Stimulated activated CD4-positive, alpha-beta T cell treated with anti-CD3 and anti-CD28 coated beads, Interleukin-1b, Interleukin-23, amount 100 ng/mL, for 4 hours (primary cell): ENCODE results near the gene OR5H1.
"Not testable (repeated sequence)": the region's sequence is repeated elsewhere in the genome, so short reads cannot be mapped to it uniquely, and the experiment has no call there.

Experiments used
- DNase-seq, 2 donors: peaks; one replicate each; pipeline ENCODE4 v3.0.0-alpha.2; 2020; ENCODE audit warnings: low read depth in 2 of 2

Gene OR5H1

DNA sequence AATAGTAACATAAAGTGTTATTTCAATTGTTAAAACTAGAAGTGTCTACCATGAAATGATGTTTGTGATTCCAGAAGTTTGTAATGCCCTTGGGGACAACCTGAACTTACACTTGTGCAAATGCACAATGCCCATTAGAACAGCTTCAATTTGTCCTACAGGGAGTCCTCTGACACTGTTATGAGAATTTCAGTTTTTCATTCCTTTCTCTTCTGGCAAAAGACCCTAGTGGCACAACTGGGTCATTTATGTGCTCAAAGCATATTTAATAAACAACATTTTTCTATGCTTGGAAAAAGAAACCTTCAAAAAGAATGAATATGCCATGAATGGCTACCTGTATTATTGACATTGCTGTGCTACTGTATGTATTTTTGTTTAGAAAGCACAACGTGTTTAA is at the start of gene OR5H1:
Gene OR5H1, plus strand, starts transcription at position 301 of the 400 bp plus-strand sequence. CDS start 1,977 bp downstream, outside the sequence.
- no peak for DNase-seq

DNA sequence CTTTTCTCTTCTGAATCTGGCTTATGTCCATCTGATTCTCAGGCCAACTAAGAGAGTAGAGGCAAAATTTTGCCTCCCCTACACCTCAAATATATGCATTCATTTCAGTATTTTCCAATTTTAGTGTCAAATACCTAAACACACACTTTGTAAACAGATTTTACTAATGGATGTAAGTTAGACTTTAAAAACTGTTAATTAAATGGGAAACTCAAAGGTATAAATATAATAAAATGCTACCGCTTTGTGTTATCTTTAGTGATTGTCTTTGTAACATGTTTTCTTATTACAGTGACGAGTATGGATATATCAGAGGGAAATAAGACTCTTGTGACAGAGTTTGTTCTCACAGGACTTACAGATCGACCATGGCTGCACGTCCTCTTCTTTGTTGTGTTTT is 43.6 kb upstream of the OR5H1 start, which contains the start of gene OR5AC2:
Gene OR5AC2, plus strand, starts transcription at position 301 of the 400 bp plus-strand sequence. Its CDS starts 0 bp downstream, at position 301.
- DNase-seq = no peak

- no peak for DNase-seq
These were observed 34.6 kb upstream of the OR5H1 start for GRCh38 chr3:98095882-98096281.

GRCh38 chr3:98099848-98100247 is 30.7 kb upstream of the OR5H1 start:
- no peak for DNase-seq

- no peak for DNase-seq
These were observed 22.4 kb upstream of the OR5H1 start for GRCh38 chr3:98108162-98108561.

DNA sequence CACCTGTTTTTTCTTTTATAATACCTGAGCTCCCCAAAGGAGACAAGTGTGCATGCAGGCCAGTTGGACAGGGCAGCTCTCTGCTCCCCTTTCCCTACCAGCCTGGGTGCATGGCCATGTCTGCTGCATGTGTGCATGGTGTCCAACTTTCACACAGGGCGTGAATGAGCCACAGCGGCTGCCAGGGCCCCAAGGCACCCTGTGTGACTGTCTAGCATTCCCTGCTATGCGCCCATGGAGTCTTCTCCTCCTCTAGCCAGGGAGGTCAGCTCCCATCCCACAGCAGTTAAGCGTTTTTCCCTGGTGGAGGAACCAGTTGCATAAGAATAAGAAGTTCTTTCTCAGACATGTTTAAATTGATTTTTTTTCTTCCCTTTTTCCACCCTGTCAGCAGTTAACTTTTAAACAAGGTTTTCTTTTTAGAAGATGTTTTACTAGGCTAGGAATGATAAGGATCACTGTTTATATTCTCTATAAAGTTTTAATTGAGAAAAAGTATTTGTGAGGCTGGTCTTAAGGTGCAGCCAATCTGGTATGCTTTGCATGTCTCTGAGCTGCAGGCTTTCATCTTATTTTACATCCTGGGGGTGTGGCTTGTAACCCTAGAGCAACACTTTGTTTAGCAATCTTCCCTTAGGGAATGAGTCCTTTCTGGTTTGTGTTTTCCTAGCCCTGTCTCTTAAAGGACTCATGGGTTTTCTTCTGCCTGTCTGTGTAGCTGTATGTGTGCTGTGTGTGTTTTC is 20.5 kb upstream of the OR5H1 start:
- no peak for DNase-seq

GRCh38 chr3:98110550-98110908 is 20.0 kb upstream of the OR5H1 start:
- no peak for DNase-seq

DNA sequence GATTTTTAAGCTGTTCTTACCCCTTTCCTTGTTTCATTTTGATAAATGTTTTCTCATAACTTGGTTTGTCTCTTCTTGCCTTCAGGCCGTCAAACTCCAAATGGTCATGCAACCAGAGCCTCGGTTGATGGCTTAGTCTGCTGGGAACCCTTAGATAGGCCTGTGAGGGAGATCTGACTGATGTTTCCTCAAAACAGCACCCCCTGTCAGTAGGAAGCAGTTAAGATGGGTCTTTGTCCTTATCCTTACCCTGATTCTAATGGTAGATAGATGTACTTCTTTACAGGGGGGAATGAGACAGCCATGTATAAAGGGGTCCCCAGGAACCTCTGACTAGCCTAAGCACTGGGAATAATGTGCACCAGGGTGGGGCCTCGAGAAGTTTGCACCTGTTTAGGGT is 16.3 kb upstream of the OR5H1 start:
- DNase-seq = no peak

- DNase-seq = no peak
These were observed 14.8 kb upstream of the OR5H1 start for GRCh38 chr3:98115717-98116116.

- DNase-seq = no peak
These were observed 6.1 kb downstream of the OR5H1 start for GRCh38 chr3:98136631-98137030.

GRCh38 chr3:98137826-98138557 is 7.5 kb downstream of the OR5H1 start:
- DNase-seq = not testable (repeated sequence)

- no peak for DNase-seq
These were observed 10.0 kb downstream of the OR5H1 start for GRCh38 chr3:98140531-98140930.

GRCh38 chr3:98147179-98147578 is 16.7 kb downstream of the OR5H1 start, which contains the start of gene OR5H14:
Gene OR5H14, plus strand, starts transcription at chr3:98147479. Its CDS starts 1,907 bp downstream, at chr3:98149386.
- no peak for DNase-seq

DNA sequence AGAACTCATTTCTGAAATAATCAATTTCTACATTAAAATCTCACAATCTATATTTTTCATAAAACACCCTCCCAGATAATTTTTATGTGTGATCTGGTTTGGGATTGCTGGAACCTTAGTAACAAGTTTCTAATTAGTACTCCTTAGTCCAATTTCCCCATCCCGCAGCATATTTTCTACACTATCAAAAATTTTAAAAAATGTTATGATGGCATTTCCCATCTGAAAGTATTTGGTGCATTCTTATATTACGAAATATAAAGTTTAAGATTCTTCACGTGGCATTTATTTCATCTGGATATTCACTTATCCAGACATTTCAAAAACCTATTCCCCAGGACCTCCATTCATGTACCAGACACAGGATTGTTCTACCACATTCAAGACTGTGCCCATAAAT is 18.2 kb downstream of the OR5H1 start:
- DNase-seq = no peak

DNA sequence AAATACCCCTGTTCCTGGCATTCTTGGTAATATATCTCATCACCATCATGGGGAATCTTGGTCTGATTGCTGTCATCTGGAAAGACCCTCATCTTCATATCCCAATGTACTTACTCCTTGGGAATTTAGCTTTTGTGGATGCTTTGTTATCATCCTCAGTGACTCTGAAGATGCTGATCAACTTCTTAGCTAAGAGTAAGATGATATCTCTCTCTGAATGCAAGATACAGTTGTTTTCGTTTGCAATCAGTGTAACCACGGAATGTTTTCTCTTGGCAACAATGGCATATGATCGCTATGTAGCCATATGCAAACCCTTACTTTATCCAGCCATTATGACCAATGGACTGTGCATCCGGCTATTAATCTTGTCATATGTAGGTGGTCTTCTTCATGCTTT is 18.9 kb downstream of the OR5H1 start:
- not testable (repeated sequence) for DNase-seq

GRCh38 chr3:98151241-98151640 is 20.7 kb downstream of the OR5H1 start:
- no peak for DNase-seq

DNA sequence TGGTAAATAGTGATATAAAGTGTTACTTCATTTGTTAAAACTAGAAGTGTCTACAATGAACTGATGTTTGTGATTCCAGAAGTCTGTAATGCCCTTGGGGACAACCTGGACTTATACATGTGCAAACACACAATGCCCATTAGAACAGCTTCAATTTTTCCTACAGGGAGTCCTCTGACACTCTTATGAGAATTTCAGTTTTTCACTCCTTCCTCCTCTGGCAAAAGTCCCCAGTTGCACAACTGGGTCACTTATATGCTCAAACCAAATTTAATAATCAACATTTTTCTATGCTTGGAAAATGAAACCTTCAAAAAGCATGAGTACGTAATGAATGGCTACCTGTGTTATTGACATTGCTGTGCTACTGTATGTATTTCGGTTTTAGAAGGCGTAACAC is 35.9 kb downstream of the OR5H1 start, which contains the start of gene OR5H15:
Gene OR5H15, plus strand, starts transcription at position 301 of the 400 bp plus-strand sequence. CDS start 2,004 bp downstream, outside the sequence.
- DNase-seq = no peak

DNA sequence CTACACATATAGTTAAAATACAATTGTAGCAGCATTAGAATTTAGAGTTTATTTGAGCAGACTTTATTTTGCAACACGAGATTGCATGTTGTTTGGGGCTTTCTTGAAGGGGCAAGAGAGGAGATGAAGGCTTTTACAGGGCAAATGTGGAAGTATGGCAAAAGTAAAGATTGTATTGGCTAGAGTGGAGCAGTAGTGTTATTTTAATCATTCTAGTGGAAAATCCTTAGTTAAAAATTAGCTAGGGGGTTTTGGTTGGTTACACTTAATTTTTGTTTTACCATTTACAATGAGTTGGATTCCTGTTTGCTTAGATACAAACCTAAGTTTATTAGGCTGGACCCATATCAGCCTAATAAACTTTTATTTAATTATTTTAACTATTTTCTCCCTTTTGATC is 40.5 kb downstream of the OR5H1 start:
- no peak for DNase-seq

DNA sequence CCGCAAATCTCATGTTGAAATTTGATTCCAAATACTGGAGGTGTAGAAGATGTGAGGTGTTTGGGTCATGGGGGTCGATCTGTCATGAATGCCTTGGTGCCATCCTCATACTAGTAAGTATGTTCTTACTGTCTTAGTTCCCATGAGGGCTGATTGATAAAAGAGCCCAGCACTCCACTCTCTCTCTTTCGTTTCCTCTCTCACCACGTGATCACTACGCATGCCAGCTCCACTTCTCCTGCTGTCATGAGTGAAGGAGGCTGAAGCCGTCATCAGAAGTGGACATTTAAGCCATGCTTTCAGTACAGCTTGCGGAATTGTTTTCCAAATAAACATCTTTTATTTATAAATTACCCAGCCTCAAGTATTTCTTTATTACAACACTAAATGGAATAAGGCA is 42.1 kb downstream of the OR5H1 start:
- no peak for DNase-seq

- no peak for DNase-seq
These were observed 49.9 kb downstream of the OR5H1 start for GRCh38 chr3:98180319-98180890.

DNA sequence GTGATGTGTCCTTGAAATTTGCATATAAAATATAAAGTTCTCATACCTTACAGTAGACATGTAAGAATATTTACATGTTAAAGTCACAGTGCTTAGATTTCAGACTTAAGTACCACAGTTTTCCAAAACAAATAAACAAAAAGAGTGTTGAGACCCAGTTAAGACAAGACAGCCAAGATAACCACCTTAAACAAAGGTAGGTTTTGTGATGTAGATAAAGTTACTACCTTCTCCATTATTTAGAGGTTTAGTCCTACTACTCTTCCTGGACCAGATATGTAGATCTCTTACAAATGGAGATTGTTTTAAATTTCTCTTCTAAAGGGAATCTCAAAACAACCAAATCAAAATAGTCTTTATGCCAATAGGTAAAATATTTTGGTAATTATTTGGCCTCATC is 51.7 kb downstream of the OR5H1 start:
- DNase-seq = no peak

- no peak for DNase-seq
These were observed 54.7 kb downstream of the OR5H1 start for GRCh38 chr3:98185180-98185579.
